Measurements from ENCODE around the gene PAQR3.

GRCh38 chr4:78880874-78881492 lies 58.3 kb downstream of the PAQR3 start:
- TF ChIP-seq CTCF (conservative IDR thresholded peaks at IDR 0.05; ENCODE audit: low read depth, low read length) (no peak), RFX5 (IDR thresholded peaks at IDR 0.05; ENCODE audit: low read depth, low read length) (no peak), RAD21 (IDR thresholded peaks at IDR 0.05; ENCODE audit: low read length) (no peak), NFE2L2 (IDR thresholded peaks at IDR 0.05; ENCODE audit: low read depth, low read length) (no peak), BHLHE40 (IDR thresholded peaks at IDR 0.05; ENCODE audit: low read depth, low read length) (no peak), RCOR1 (IDR thresholded peaks at IDR 0.05; ENCODE audit: insufficient replicate concordance, low read length) (no peak), USF2 (IDR thresholded peaks at IDR 0.05; ENCODE audit: low read depth, low read length) (no peak)

All from IMR-90 (cell line).